ENCODE results near the gene HRH1. TPM values are rescaled to one million over a fixed set of nuclear protein-coding genes. Genes with fewer than 3 reads are reported as not detected.

HRH1 gene
- total and polyA plus RNA-seq, 2 donors (not counting 3 experiments of a cell fraction or from before 2014, with no cell fraction given): 16.2 to 21.2 TPM

- Histone ChIP-seq H3K9me3 (replicated peaks; ENCODE audit: control insufficient read depth, insufficient read depth, low read length) (no peaks in the 10 kb centered on the region), H3K4me1 (ENCODE audit: control insufficient read depth, extremely low read depth, insufficient read depth, low read length) (peaks cover 85% of the 10 kb centered on the region), H3K4me2 (ENCODE audit: insufficient read depth, low read length) (peak overlapping the region; percentile 49), H3K36me3 (ENCODE audit: control insufficient read depth in 2 of 2, extremely low read depth in 1 of 2, insufficient read depth in 2 of 2, low read length in 2 of 2) (peaks cover 0 to 3% of the 10 kb centered on the region in 2 experiments), H2AFZ (ENCODE audit: low read depth, low read length) (no peak overlapping the region), H3K79me2 (ENCODE audit: control insufficient read depth, insufficient read depth, low read length) (peaks cover 43% of the 10 kb centered on the region), H3K27ac (ENCODE audit: insufficient read depth, low read depth, low read length) (peak overlapping the region; percentile 99), H3K9ac (replicated peaks; ENCODE audit: extremely low read depth, insufficient read depth, low read length) (peak overlapping the region; percentile 87), H3K4me3 (replicated peaks in 1 of 3; ENCODE audit: insufficient read depth in 1 of 3, low read depth in 1 of 3, low read length in 3 of 3) (no peak overlapping the region), H3K9me1 (replicated peaks; ENCODE audit: control insufficient read depth, extremely low read depth, insufficient read depth, low read length) (no peaks in the 10 kb centered on the region), H3K27me3 (ENCODE audit: control insufficient read depth in 2 of 2, insufficient read depth in 2 of 2, low read length in 2 of 2) (no peaks in the 10 kb centered on the region), H4K20me1 (replicated peaks; ENCODE audit: control insufficient read depth, extremely low read depth, insufficient read depth, low read length) (no peaks in the 10 kb centered on the region)
- dilution Hi-C loops (cut with MboI; ENCODE audit: extremely low pct_ligation_motif_present, low sequenced_read_pairs): no loop called here
- DNase-seq (ENCODE audit: low read depth, low spot score) (peak; percentile 88), FAIRE-seq (peak; percentile 72)
- TF ChIP-seq POLR2A (IDR thresholded peaks at IDR 0.05; ENCODE audit: low read depth, low read length) (peak; percentile 79), GATA2 (IDR thresholded peaks at IDR 0.05; ENCODE audit: insufficient read depth, insufficient read length, low read depth, low read length) (peak; percentile 32), MAX (IDR thresholded peaks at IDR 0.05; ENCODE audit: insufficient read depth, insufficient read length) (no peak), CTCF (IDR thresholded peaks at IDR 0.05; ENCODE audit: extremely low read depth in 1 of 2, insufficient read depth in 1 of 2, low read depth in 1 of 2, low read length in 2 of 2) (no peak), EZH2 (IDR thresholded peaks at IDR 0.05; ENCODE audit: borderline replicate concordance, low read depth, low read length, severe bottlenecking) (no peak), MYC (IDR thresholded peaks at IDR 0.05; ENCODE audit: low read depth, low read length) (no peak), FOS (IDR thresholded peaks at IDR 0.05; ENCODE audit: borderline replicate concordance, insufficient read depth, low read length) (peak; percentile 83), JUN (IDR thresholded peaks at IDR 0.05; ENCODE audit: borderline replicate concordance, insufficient read depth, insufficient read length, low read depth) (peak; percentile 97), POLR2AphosphoS5 (IDR thresholded peaks at IDR 0.05; ENCODE audit: insufficient read depth, low read depth, low read length) (peak; percentile 55)
- ChIA-PET CTCF (interaction anchor here (0.7 to 8.7 kb wide), 7 partner anchors 15 to 139 kb away, joined by 3 to 96 read pairs (median 5); partner anchors contain the start of gene HRH1), POLR2A (interaction anchor here (0.6 to 2.6 kb wide), 8 partner anchors 12 to 135 kb away, joined by 3 to 23 read pairs (median 4); partner anchors contain the start of gene HRH1)
- TSS peak; percentile 88 for BruUV-seq (replicated peaks)
- intact Hi-C loops (cut with micrococcal nuclease): loop anchor here (1.0 to 10.0 kb wide), 4 partner anchors 105 to 365 kb away; no protein-coding TSS in a partner anchor
Observed at GRCh38 chr3:11199902-11200845, 45.9 kb downstream of the HRH1 start.
